K562 (cell line): ENCODE data around the gene WBP1. TPM values are rescaled to one million over a fixed set of nuclear protein-coding genes. Genes with fewer than 3 reads are reported as not detected.

Experiments used
- NBN ChIP-seq: fragments of 450-650 bp; IDR thresholded peaks from 2 replicates; pipeline ENCODE4 v1.6.1; 2016; ENCODE audit warnings: low read depth, mild to moderate bottlenecking
- NFE2L1 ChIP-seq: fragments of 450-650 bp; IDR thresholded peaks from 2 replicates; pipeline ENCODE4 v1.6.1; 2016; ENCODE audit warnings: missing genetic modification characterization, low read depth, mild to moderate bottlenecking, missing compliant biosample characterization, moderate library complexity, borderline replicate concordance
- RFX1 ChIP-seq: fragments of 450-650 bp; IDR thresholded peaks from 2 replicates; pipeline ENCODE4 v1.6.1; 2016; ENCODE audit warnings: mild to moderate bottlenecking, moderate library complexity
- RNF2 ChIP-seq: sonication (generic); IDR thresholded peaks from 2 replicates; pipeline ENCODE4 v1.6.1; 2016
- SRSF3 ChIP-seq: fragments of 200-400 bp; formaldehyde crosslinking; IDR thresholded peaks from 2 replicates; pipeline ENCODE4 v1.6.1; 2016; ENCODE audit warnings: mild to moderate bottlenecking, low read length, moderate library complexity; ENCODE audit not compliant: insufficient read depth
- THRAP3 ChIP-seq: fragments of 450-650 bp; IDR thresholded peaks from 2 replicates; pipeline ENCODE4 v1.6.1; 2016; ENCODE audit warnings: mild to moderate bottlenecking, inconsistent platforms, borderline replicate concordance
- ZBTB26 ChIP-seq: fragments of 450-650 bp; formaldehyde crosslinking; IDR thresholded peaks from 2 replicates; pipeline ENCODE4 v1.4.0; 2022; ENCODE audit warnings: missing genetic modification characterization
- ZNF174 ChIP-seq: fragments of 250-450 bp; sonication (Bioruptor Pico); IDR thresholded peaks from 2 replicates; pipeline ENCODE4 v1.4.0; 2020; ENCODE audit warnings: mild to moderate bottlenecking
- polyA plus RNA-seq, 8 experiments: library from polyadenylated mRNA; depleted of rRNA in 4 of 8; stranded (reverse) in 5 of 8; unstranded in 3 of 8; fragments of >200 nt; fragmentation: Nextera tagmentation in 2 of 8; fragmentation: Illumina TruSeq in 1 of 8; extraction: Ambion mirVana in 2 of 8; extraction: Trizol in 1 of 8; gene quantifications; 2 replicates each; pipeline versions ENCODE4 v1.2.1 to v1.2.3, GENCODE V29; 2011 to 2014; ENCODE audit warnings: inconsistent platforms in 1 of 8, missing spikeins in 1 of 8
- total RNA-seq, 7 experiments: library from RNA; depleted of rRNA in 6 of 7; stranded (reverse); fragments of >200 nt in 6 of 7; fragmentation: Illumina TruSeq in 2 of 7; extraction: Trizol in 2 of 7; gene quantifications; 2 replicates each; pipeline versions ENCODE4 v1.2.1 to v1.2.3, GENCODE V29; 2011 to 2021; ENCODE audit warnings: low replicate concordance in 1 of 7
- TF ChIP-seq, protein P1 (sequence below): fragments of 250-450 bp; sonication (Bioruptor Pico); IDR thresholded peaks from 2 replicates; pipeline ENCODE4 v1.4.0; 2020
- TF ChIP-seq, protein P2 (sequence below): sonication (generic); formaldehyde crosslinking; IDR thresholded peaks from 2 replicates; pipeline ENCODE4 v1.8.0; 2022; ENCODE audit warnings: missing genetic modification reagents, mild to moderate bottlenecking, borderline replicate concordance
- TF ChIP-seq, protein P3 (sequence below): sonication (generic); formaldehyde crosslinking; IDR thresholded peaks from 2 replicates; pipeline ENCODE4 v1.8.1; 2023; ENCODE audit warnings: missing genetic modification reagents, mild to moderate bottlenecking, borderline replicate concordance

Gene WBP1
- total and polyA plus RNA-seq, 9 of the 15 experiments (the other 6 are each of a cell fraction or from before 2014, with no cell fraction given): 1.9 to 27.7 (median 14.2) TPM

- TF ChIP-seq NBN (peak; percentile 57; the same call in 1 of the 2 replicates), ZBTB26 (peak; percentile 72; the same call in 1 of the 2 replicates), THRAP3 (peak; percentile 96), SRSF3 (no peak), RNF2 (peak; percentile 46), ZNF174 (CRISPR knock-in tag) (no peak), NFE2L1 (tag) (no peak), RFX1 (peak; percentile 72)
- TF ChIP-seq, protein P1, sequence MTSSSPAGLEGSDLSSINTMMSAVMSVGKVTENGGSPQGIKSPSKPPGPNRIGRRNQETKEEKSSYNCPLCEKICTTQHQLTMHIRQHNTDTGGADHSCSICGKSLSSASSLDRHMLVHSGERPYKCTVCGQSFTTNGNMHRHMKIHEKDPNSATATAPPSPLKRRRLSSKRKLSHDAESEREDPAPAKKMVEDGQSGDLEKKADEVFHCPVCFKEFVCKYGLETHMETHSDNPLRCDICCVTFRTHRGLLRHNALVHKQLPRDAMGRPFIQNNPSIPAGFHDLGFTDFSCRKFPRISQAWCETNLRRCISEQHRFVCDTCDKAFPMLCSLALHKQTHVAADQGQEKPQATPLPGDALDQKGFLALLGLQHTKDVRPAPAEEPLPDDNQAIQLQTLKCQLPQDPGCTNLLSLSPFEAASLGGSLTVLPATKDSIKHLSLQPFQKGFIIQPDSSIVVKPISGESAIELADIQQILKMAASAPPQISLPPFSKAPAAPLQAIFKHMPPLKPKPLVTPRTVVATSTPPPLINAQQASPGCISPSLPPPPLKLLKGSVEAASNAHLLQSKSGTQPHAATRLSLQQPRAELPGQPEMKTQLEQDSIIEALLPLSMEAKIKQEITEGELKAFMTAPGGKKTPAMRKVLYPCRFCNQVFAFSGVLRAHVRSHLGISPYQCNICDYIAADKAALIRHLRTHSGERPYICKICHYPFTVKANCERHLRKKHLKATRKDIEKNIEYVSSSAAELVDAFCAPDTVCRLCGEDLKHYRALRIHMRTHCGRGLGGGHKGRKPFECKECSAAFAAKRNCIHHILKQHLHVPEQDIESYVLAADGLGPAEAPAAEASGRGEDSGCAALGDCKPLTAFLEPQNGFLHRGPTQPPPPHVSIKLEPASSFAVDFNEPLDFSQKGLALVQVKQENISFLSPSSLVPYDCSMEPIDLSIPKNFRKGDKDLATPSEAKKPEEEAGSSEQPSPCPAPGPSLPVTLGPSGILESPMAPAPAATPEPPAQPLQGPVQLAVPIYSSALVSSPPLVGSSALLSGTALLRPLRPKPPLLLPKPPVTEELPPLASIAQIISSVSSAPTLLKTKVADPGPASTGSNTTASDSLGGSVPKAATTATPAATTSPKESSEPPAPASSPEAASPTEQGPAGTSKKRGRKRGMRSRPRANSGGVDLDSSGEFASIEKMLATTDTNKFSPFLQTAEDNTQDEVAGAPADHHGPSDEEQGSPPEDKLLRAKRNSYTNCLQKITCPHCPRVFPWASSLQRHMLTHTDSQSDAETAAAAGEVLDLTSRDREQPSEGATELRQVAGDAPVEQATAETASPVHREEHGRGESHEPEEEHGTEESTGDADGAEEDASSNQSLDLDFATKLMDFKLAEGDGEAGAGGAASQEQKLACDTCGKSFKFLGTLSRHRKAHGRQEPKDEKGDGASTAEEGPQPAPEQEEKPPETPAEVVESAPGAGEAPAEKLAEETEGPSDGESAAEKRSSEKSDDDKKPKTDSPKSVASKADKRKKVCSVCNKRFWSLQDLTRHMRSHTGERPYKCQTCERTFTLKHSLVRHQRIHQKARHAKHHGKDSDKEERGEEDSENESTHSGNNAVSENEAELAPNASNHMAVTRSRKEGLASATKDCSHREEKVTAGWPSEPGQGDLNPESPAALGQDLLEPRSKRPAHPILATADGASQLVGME (CRISPR knock-in tag): 0 out of 2 replicates have a peak, but pooled peaks have one; percentile 8
- TF ChIP-seq, protein P2, sequence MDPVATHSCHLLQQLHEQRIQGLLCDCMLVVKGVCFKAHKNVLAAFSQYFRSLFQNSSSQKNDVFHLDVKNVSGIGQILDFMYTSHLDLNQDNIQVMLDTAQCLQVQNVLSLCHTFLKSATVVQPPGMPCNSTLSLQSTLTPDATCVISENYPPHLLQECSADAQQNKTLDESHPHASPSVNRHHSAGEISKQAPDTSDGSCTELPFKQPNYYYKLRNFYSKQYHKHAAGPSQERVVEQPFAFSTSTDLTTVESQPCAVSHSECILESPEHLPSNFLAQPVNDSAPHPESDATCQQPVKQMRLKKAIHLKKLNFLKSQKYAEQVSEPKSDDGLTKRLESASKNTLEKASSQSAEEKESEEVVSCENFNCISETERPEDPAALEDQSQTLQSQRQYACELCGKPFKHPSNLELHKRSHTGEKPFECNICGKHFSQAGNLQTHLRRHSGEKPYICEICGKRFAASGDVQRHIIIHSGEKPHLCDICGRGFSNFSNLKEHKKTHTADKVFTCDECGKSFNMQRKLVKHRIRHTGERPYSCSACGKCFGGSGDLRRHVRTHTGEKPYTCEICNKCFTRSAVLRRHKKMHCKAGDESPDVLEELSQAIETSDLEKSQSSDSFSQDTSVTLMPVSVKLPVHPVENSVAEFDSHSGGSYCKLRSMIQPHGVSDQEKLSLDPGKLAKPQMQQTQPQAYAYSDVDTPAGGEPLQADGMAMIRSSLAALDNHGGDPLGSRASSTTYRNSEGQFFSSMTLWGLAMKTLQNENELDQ (CRISPR knock-in tag): 0 out of 2 replicates have a peak, but pooled peaks have one; percentile 30
- TF ChIP-seq, protein P3, sequence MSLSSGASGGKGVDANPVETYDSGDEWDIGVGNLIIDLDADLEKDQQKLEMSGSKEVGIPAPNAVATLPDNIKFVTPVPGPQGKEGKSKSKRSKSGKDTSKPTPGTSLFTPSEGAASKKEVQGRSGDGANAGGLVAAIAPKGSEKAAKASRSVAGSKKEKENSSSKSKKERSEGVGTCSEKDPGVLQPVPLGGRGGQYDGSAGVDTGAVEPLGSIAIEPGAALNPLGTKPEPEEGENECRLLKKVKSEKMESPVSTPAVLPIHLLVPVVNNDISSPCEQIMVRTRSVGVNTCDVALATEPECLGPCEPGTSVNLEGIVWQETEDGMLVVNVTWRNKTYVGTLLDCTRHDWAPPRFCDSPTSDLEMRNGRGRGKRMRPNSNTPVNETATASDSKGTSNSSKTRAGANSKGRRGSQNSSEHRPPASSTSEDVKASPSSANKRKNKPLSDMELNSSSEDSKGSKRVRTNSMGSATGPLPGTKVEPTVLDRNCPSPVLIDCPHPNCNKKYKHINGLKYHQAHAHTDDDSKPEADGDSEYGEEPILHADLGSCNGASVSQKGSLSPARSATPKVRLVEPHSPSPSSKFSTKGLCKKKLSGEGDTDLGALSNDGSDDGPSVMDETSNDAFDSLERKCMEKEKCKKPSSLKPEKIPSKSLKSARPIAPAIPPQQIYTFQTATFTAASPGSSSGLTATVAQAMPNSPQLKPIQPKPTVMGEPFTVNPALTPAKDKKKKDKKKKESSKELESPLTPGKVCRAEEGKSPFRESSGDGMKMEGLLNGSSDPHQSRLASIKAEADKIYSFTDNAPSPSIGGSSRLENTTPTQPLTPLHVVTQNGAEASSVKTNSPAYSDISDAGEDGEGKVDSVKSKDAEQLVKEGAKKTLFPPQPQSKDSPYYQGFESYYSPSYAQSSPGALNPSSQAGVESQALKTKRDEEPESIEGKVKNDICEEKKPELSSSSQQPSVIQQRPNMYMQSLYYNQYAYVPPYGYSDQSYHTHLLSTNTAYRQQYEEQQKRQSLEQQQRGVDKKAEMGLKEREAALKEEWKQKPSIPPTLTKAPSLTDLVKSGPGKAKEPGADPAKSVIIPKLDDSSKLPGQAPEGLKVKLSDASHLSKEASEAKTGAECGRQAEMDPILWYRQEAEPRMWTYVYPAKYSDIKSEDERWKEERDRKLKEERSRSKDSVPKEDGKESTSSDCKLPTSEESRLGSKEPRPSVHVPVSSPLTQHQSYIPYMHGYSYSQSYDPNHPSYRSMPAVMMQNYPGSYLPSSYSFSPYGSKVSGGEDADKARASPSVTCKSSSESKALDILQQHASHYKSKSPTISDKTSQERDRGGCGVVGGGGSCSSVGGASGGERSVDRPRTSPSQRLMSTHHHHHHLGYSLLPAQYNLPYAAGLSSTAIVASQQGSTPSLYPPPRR (CRISPR knock-in tag): no peak
These were observed 14.1 kb downstream of the WBP1 start, which contains the start of gene MRPL53 (continued) for GRCh38 chr2:74472086-74472944.
